Measurements from ENCODE around the gene SKI. TPM values are rescaled to one million over a fixed set of nuclear protein-coding genes. Genes with fewer than 3 reads are reported as not detected.

SKI gene
- total and polyA plus RNA-seq, 2 donors (not counting 1 experiment from before 2014, with no cell fraction given) = 14.9 to 74.9 TPM

DNA sequence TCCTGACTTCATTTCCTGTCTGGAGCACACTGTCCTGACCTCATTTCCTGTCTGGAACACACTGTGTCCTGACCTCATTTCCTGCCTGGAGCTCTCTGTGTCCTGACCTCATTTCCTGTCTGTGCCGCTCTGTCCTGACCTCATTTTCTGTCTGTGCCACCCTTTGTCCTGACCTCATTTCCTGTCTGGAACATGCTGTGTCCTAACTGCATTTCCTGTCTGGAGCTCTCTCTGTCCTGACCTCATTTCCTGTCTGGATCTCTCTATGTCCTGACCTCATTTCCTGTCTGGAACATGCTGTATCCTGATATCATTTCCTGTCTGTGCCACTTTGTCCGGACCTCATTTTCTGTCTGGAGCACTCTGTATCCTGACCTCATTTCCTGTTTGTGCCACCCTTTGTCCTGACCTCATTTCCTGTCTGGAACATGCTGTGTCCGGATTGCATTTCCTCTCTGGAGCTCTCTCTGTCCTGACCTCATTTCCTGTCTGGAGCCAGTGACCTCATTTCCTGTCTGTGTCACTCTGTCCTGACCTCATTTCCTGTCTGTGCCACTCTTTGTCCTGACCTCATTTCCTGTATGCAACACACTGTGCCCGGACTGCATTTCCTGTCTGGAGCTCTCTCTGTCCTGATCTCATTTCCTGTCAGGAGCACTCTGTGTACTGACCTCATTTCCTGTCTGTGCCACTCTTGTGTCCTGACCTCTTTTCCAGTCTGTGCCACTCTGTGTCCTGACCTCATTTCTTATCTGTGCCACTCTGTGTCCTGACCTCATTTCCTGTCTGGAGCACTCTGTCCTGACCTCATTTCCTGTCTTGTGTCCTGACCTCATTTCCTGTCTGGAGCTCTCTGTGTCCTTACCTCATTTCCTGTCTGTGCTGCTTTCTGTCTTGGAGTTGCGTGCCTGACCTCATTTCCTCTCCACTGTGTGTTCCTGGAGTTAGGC, 27.6 kb downstream of the SKI start:
- Histone ChIP-seq H3K27ac (ENCODE audit: low read length in 2 of 2) (peak overlapping the region; percentile 81 to 96), H3K4me1 (ENCODE audit: control insufficient read depth in 2 of 2, insufficient read depth in 2 of 2, low read length in 2 of 2) (peaks cover 56 to 82% of the 10 kb centered on the region in 2 donors), H3K9ac (ENCODE audit: low read length) (peak overlapping the region; percentile 46), H2AFZ (ENCODE audit: insufficient read depth, low read depth, low read length, poor library complexity, severe bottlenecking) (no peak overlapping the region), H3K4me3 (ENCODE audit: control extremely low read depth in 1 of 5, extremely low read depth in 1 of 5, insufficient read depth in 1 of 5, low read depth in 2 of 5, low read length in 4 of 5) (no peak overlapping the region), H4K20me1 (ENCODE audit: control insufficient read depth, insufficient read depth, low read length, poor library complexity, severe bottlenecking) (peaks cover 53% of the 10 kb centered on the region), H3K27me3 (replicated peaks in 1 of 4; ENCODE audit: control extremely low read depth in 1 of 4, control insufficient read depth in 3 of 4, insufficient read depth in 4 of 4, low read length in 3 of 4) (no peaks in the 10 kb centered on the region), H3K4me2 (replicated peaks; ENCODE audit: low read depth, low read length, poor library complexity, severe bottlenecking) (peak overlapping the region; percentile 29), H3K79me2 (ENCODE audit: control insufficient read depth, insufficient read depth, low read length) (peaks cover 94% of the 10 kb centered on the region), H3K9me3 (ENCODE audit: control extremely low read depth in 1 of 3, control insufficient read depth in 2 of 3, insufficient read depth in 1 of 3, low read length in 2 of 3) (peaks cover 0 to 35% (median 15%) of the 10 kb centered on the region in 3 donors), H3K36me3 (replicated peaks in 1 of 2; ENCODE audit: control extremely low read depth in 1 of 2, control insufficient read depth in 1 of 2, extremely low read depth in 1 of 2, insufficient read depth in 2 of 2, low read length in 1 of 2) (peaks cover 0 to 15% of the 10 kb centered on the region in 2 experiments)
- Mint-ChIP-seq H3K27me3 (no peaks in the 10 kb centered on the region), H3K27ac (no peak overlapping the region), H3K4me3 (no peak overlapping the region), H3K4me1 (peaks cover 51% of the 10 kb centered on the region), H3K9me3 (ENCODE audit: insufficient read depth) (no peaks in the 10 kb centered on the region)
- WGBS (ENCODE audit: insufficient coverage) = 16% methylated on average over 5 of the region's 5 CpGs
- intact Hi-C loops (cut with micrococcal nuclease) = loop anchor here (1.0 kb wide), 3 partner anchors 21 to 136 kb away; partner anchors contain the start of genes MORN1 and RER1
- ChIA-PET POLR2A (interaction anchor here (0.5 to 2.1 kb wide), 7 partner anchors 27 to 60 kb away, joined by 3 to 19 read pairs (median 5); partner anchors contain the start of gene SKI), CTCF (interaction anchor here (1.2 to 2.3 kb wide), 4 partner anchors 44 to 126 kb away, joined by 3 to 6 read pairs (median 4); no protein-coding TSS in a partner anchor)
- DNase-seq (peak; percentile 96), ATAC-seq (ENCODE audit: low read depth) (peak; percentile 54)
- no peak for TF ChIP-seq EZH2 (IDR thresholded peaks at IDR 0.05; ENCODE audit: borderline replicate concordance, insufficient read depth, low read depth, low read length, poor library complexity, severe bottlenecking)
- TF ChIP-seq, protein P1, sequence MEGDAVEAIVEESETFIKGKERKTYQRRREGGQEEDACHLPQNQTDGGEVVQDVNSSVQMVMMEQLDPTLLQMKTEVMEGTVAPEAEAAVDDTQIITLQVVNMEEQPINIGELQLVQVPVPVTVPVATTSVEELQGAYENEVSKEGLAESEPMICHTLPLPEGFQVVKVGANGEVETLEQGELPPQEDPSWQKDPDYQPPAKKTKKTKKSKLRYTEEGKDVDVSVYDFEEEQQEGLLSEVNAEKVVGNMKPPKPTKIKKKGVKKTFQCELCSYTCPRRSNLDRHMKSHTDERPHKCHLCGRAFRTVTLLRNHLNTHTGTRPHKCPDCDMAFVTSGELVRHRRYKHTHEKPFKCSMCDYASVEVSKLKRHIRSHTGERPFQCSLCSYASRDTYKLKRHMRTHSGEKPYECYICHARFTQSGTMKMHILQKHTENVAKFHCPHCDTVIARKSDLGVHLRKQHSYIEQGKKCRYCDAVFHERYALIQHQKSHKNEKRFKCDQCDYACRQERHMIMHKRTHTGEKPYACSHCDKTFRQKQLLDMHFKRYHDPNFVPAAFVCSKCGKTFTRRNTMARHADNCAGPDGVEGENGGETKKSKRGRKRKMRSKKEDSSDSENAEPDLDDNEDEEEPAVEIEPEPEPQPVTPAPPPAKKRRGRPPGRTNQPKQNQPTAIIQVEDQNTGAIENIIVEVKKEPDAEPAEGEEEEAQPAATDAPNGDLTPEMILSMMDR (IDR thresholded peaks at IDR 0.05) = no peak

Data from B cell (primary cell).